Measurements from ENCODE around the gene ASAP2.
"Not testable (repeated sequence)": the region's sequence is repeated elsewhere in the genome, so short reads cannot be mapped to it uniquely, and the experiment has no call there.

The ASAP2 gene

GRCh38 chr2:9391961-9392720, 185.5 kb downstream of the ASAP2 start:
- H3K4me3 ChIP-seq (ENCODE audit: low read length) = no peak overlapping the region
- TF ChIP-seq, protein P1, sequence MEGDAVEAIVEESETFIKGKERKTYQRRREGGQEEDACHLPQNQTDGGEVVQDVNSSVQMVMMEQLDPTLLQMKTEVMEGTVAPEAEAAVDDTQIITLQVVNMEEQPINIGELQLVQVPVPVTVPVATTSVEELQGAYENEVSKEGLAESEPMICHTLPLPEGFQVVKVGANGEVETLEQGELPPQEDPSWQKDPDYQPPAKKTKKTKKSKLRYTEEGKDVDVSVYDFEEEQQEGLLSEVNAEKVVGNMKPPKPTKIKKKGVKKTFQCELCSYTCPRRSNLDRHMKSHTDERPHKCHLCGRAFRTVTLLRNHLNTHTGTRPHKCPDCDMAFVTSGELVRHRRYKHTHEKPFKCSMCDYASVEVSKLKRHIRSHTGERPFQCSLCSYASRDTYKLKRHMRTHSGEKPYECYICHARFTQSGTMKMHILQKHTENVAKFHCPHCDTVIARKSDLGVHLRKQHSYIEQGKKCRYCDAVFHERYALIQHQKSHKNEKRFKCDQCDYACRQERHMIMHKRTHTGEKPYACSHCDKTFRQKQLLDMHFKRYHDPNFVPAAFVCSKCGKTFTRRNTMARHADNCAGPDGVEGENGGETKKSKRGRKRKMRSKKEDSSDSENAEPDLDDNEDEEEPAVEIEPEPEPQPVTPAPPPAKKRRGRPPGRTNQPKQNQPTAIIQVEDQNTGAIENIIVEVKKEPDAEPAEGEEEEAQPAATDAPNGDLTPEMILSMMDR (conservative IDR thresholded peaks at IDR 0.05; ENCODE audit: low read length) = no peak
- no peak for DNase-seq (ENCODE audit: low read depth)

GRCh38 chr2:9392898-9393765, 186.5 kb downstream of the ASAP2 start:
- H3K4me3 ChIP-seq (ENCODE audit: low read length) = no peak overlapping the region
- TF ChIP-seq, protein P1 (conservative IDR thresholded peaks at IDR 0.05; ENCODE audit: low read length) = no peak
- DNase-seq (ENCODE audit: low read depth) = peak; percentile 33

GRCh38 chr2:9394816-9395215, 188.2 kb downstream of the ASAP2 start:
- TF ChIP-seq, protein P1 (conservative IDR thresholded peaks at IDR 0.05; ENCODE audit: low read length) = no peak
- H3K4me3 ChIP-seq (ENCODE audit: low read length) = no peak overlapping the region
- no peak for DNase-seq (ENCODE audit: low read depth)

- DNase-seq (ENCODE audit: low read depth) = no peak
- TF ChIP-seq, protein P1 (conservative IDR thresholded peaks at IDR 0.05; ENCODE audit: low read length) = no peak
- H3K4me3 ChIP-seq (ENCODE audit: low read length) = no peak overlapping the region
Observed at GRCh38 chr2:9397201-9397600, 190.6 kb downstream of the ASAP2 start.

- DNase-seq (ENCODE audit: low read depth); H3K4me3 ChIP-seq (ENCODE audit: low read length): not testable (repeated sequence)
Observed at GRCh38 chr2:9398251-9398650, 191.6 kb downstream of the ASAP2 start.

DNA sequence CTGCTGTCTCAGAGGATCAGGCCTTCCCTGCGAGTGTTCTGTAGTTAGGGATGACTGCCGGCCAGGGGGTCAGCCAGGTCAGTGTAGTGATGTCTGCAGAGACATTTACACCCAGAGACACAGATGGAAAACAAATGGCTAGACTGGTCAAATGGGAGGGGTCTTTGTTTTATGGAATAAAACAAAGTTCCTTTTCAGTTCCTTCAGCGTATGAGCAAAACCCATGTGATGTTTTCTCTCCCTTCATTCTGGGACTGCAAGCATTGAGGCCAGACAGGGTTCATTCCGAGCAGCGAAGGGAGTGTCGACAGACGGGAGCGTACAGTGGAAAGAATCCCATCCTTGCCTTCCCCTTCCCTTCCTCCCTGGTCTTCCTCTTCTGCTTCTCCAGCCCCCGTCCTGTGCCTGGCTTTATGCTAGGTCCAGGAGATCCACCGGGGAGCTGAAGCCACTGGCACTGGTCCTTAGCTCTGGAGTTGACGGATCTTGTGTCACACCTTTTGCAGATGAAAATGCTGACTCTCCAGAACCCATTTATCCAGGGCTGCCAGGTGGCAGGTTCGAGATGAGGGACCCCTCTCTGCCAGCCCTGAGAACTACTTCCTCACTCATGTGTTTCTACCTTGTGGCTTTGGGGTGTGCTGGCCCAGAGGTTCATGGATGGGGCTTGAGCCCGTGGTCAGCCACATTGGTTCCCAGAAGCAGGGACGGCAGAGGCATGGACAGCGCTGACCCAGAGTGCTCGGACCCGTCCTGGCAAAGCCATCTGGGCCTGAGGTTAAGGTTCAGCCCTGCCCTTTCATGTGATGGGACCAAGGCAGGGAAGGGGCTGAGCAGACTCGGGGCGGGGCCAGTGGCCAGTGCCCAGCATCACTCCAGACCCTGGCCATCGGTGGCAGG, 192.5 kb downstream of the ASAP2 start:
- TF ChIP-seq, protein P1 (conservative IDR thresholded peaks at IDR 0.05; ENCODE audit: low read length) = no peak
- H3K4me3 ChIP-seq (ENCODE audit: low read length) = no peak overlapping the region
- no peak for DNase-seq (ENCODE audit: low read depth)

All from AG10803 (cell line).